GM18909 (cell line): ENCODE data around the gene ZNF581.
A peak's percentile ranks its signal among the peaks of the same experiment; 100 is the strongest.

Source experiments
- ATAC-seq: cut with Tn5 transposase; IDR thresholded peaks from one replicate; pipeline ENCODE4 v1.9.1; 2021; ENCODE audit warnings: mild to moderate bottlenecking; ENCODE audit not compliant: unreplicated experiment, poor library complexity

Gene ZNF581

GRCh38 chr19:55676889-55677505 lies 33.5 kb downstream of the ZNF581 start:
- ATAC-seq, result no peak

- ATAC-seq, result no peak
These were observed 34.2 kb downstream of the ZNF581 start for GRCh38 chr19:55677572-55678028.

- ATAC-seq, result peak; percentile 78
These were observed 34.7 kb downstream of the ZNF581 start for GRCh38 chr19:55678121-55678671.

GRCh38 chr19:55679343-55680257 lies 36.2 kb downstream of the ZNF581 start:
- ATAC-seq, result no peak

- ATAC-seq, result no peak
These were observed 37.1 kb downstream of the ZNF581 start for GRCh38 chr19:55680339-55681130.

- no peak for ATAC-seq
These were observed 38.0 kb downstream of the ZNF581 start for GRCh38 chr19:55681131-55682092.

GRCh38 chr19:55683449-55684261 lies 40.2 kb downstream of the ZNF581 start:
- no peak for ATAC-seq

- ATAC-seq, result no peak
These were observed 41.7 kb downstream of the ZNF581 start for GRCh38 chr19:55684946-55685681.

- ATAC-seq, result no peak
These were observed 42.3 kb downstream of the ZNF581 start for GRCh38 chr19:55685776-55686175.

- no peak for ATAC-seq
These were observed 43.0 kb downstream of the ZNF581 start for GRCh38 chr19:55686311-55687050.

- no peak for ATAC-seq
These were observed 44.1 kb downstream of the ZNF581 start for GRCh38 chr19:55687281-55688201.

GRCh38 chr19:55688422-55689218 lies 45.2 kb downstream of the ZNF581 start:
- ATAC-seq, result no peak

GRCh38 chr19:55689411-55690108 lies 46.1 kb downstream of the ZNF581 start:
- no peak for ATAC-seq

GRCh38 chr19:55690109-55690768 lies 46.8 kb downstream of the ZNF581 start:
- ATAC-seq, result no peak
